HG02885 (cell line): Measurements from ENCODE around the gene CMTR1.
"Not testable (repeated sequence)": the region's sequence is repeated elsewhere in the genome, so short reads cannot be mapped to it uniquely, and the experiment has no call there.

Experiments used
- ATAC-seq: cut with Tn5 transposase; IDR thresholded peaks from one replicate; pipeline ENCODE4 v1.9.1; 2021; ENCODE audit warnings: mild to moderate bottlenecking; ENCODE audit not compliant: unreplicated experiment, poor library complexity

The CMTR1 gene

GRCh38 chr6:37490536-37491170 is 57.6 kb downstream of the CMTR1 start:
- ATAC-seq: no peak

GRCh38 chr6:37491171-37491829 is 58.3 kb downstream of the CMTR1 start:
- ATAC-seq: no peak

- ATAC-seq: no peak
Observed at GRCh38 chr6:37491830-37492208, 58.8 kb downstream of the CMTR1 start.

DNA sequence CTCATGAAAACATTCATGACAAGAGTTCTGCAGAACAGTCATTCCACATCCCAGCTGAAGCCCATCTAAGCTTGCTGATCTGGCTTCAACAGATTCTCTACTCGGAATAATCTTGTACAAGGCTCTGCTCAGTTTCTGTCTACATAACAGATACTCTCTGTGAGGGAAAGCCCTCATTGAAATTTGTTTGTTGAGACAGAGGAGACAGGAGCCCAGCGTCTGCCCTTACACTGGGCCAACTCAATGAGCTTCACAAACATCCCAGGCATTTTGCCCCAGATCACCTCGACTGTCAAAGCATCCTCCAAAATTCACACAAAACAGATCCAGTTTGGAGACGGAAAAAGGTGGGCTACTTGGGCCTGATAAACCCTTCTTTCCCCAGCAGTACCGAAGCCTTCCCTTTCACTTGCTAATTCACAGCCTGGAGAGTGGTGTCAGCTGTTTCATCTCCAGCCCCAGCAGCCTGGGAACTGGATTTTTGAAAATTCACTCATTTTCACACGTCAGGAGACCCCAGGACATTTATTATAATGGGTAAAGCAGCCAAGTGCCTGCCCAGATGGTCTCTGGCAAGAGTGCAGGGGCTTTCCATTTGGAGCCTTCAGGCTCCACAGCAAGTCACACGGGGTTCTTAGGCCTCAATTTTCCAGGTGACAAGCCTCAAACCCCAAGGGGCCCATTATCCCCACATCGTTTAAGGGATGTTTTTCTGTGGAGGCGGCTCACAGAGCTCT is 59.4 kb downstream of the CMTR1 start:
- no peak for ATAC-seq

DNA sequence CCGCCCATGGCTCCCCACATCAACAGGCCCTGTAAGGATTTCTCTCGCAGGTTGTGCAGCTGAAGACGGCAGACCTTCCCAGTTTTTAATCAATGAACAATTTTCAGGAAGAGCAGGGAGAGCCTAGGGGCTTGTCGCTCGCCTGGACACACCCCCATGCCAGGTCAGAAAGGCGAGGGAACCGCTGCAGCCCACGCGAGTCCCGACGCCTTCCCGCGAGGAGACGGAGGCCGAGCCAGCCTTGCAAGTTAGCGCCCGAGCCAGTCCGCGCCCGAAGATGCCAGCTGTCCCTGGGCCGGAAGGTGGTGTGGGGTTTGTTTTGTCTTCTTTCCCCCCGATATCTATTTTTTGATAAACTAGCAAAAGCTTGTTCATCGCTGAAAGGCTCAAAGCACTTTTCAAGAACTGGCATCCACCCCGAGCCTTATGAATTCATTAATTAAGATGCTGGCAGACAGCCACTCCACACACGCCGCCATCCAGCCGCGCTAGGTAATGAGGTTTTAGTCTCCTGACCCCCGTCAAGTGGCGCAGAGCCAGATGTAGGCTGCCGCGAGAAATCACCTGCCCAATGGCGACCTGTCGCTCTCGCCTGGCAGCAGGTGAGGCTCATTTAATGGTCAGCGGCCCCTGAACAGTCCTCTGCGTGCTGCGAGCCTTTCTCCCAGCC is 60.1 kb downstream of the CMTR1 start:
- no peak for ATAC-seq

- ATAC-seq: no peak
Observed at GRCh38 chr6:37493661-37493995, 60.6 kb downstream of the CMTR1 start.

DNA sequence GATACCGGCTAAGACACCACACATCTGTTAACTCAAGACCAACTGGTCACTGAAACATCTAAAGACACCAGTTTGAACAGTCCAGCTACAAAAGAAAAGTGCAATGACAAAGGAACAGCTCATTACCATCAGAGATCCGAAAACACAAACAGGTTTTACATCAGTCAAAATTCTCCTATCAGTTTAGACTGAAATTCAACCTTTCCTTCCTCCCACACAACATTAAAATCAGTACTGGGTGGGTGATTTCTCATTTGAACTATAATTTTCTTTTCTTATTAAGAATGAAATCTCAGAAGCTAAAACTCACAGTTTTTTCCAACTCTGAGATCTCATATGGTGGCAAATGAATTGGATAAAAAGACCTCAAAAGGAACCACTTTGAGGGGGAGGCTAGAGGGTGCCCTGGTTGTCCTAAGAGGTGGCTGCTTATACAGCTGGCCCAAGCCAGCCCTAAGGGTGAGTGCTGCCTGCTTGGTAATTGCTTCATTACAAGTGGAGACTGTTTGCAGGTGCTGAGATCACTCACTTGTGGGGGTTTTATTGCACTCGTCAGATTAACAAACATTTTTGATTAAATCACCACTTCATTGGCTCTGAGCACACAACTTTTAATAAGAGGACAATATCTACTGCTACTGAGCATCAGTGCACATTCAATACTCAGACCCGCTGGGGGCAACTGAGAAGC is 62.4 kb downstream of the CMTR1 start:
- ATAC-seq: no peak

DNA sequence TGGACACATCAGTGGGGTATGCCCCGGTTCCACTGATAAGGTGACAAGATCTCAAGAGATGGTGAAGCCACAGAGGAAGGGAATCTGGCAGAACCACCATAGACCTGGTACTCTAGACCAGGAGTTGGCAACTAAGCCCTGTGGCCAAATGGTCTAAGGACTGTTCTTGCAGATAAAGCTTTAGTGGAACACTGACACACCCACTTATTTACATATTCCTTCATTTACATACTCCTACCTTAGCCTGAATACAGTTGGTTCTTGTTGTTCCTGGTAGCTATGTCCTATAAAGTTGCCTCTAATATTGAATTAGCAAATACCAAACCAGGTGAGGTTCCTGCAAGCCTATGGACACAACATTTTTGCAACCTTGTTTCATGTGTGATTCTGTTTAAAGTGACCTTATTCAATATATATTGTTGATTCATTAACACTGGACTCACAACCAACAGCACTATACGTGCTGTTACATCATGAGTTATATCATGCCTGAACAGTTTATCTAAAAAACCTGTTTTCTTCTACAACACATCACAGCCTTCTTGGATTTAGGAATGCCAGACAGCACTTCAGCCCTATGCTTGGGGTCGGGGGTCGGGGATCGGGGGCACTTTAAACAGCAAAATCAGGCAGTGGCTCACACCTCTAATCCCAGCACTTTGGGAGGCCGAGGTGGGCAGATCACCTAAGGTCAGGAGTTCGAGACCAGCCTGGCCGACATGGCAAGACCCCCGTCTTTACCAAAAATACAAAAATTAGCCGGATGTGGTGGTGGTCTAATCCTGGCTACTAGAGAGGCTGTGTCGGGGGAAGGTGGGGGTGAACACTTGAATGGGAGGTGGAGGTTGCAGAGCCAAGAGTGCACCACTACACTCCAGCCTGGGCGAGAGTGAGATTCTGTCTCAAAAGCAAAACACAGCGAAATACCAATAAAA is 64.2 kb downstream of the CMTR1 start:
- ATAC-seq: no peak

GRCh38 chr6:37499433-37500293 is 66.6 kb downstream of the CMTR1 start, which contains the start of gene CCDC167:
Gene CCDC167 (minus strand): TSS chr6:37499893. CDS start chr6:37499863, 30 bp downstream.
- peak; percentile 89 for ATAC-seq

DNA sequence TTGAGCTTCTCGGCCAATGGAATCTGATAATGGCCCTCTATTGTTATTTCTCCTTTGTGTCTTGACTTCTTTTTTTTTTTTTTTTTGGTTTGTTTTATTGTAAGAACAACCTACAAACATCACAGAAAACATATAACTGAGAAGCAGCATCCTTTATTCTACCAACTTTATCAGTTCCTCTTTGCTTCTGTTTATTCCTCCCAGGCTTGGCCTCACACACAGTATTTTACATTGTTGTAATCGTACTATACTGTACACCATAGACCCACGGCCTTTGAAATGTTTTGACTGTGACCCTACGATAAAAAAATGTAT is 67.2 kb downstream of the CMTR1 start:
- ATAC-seq: no peak

- ATAC-seq: not testable (repeated sequence)
Observed at GRCh38 chr6:37500904-37501303, 67.9 kb downstream of the CMTR1 start.

- no peak for ATAC-seq
Observed at GRCh38 chr6:37501632-37502491, 68.8 kb downstream of the CMTR1 start.

- no peak for ATAC-seq
Observed at GRCh38 chr6:37502703-37503291, 69.8 kb downstream of the CMTR1 start.

DNA sequence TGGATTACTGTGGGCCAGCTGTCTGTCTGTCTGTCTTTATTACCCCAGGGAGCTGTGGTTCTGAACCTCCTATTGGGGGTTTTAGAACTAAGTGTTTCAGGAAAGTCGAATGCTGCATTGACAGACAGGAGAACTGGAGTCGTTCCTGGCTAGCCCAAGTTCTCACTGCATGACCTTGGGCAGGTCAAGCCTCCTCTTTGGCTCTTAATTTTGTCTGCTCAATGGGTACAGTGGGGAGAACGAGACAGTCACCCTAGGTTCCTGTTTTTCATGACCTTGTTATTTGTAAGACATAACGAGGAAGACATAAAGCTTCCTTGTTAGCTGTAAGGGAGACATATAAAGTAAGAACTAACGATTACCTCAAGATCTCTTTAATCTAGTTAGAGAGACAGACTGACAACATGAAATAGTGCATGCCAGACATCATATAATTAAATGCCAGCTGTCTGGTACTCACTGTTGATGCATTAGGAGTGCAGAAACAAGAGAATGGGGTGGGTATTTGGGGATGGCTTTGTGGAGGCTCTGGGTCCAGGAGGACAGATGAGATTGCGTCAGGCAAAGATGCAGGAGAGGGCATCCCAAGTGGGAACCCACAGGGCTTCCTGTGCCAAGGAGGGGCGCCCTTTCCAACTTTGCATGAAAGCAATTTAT is 70.4 kb downstream of the CMTR1 start:
- no peak for ATAC-seq

DNA sequence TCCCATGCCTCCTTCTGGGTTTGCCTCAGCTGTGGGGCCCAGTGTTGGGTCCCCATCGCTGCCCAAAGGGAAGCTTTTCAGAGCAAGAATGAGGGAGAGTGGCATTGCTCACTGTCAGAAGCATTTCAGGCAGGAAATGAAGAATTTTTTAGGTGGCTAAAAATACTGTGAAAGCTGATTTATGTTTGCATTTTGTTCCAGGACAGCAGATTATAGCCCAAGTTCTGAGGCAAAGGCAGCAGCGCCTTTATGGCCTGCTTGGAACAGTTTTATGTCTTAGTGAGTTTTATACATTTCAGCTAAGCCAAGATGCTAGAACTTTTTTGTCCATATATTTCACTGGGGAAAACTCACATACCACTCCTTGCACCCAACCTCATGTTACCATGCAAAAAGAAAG is 71.0 kb downstream of the CMTR1 start:
- ATAC-seq: no peak

- ATAC-seq: no peak
Observed at GRCh38 chr6:37506479-37506878, 73.5 kb downstream of the CMTR1 start.

DNA sequence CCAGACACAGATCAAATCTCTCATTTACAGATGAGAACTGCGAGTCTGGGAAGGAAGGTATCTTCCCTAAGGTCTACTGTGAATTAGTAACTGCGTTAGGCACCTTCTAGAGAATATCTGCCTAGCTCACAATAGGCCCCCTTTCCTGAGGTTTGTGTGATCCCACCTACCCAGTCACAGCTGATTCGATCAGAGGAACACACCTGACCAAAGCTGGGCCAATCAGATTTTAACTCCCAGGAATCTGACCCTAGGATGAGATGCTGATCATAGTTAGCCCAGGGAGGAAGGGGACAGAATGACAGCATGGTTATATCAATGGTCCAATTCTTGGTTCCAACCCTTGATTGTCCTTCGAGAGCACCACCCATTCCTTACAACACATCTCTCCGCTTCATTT is 74.1 kb downstream of the CMTR1 start:
- no peak for ATAC-seq
